Fibroblast of lung (primary cell): ENCODE data around the gene NFAT5. TPM values are rescaled to one million over a fixed set of nuclear protein-coding genes. Genes with fewer than 3 reads are reported as not detected.
A peak's percentile ranks its signal among the peaks of the same experiment; 100 is the strongest.

Experiments
- DNase-seq, 2 donors: peaks; one replicate each; pipeline versions ENCODE4 v3.0.0 to v3.0.0-alpha.2; 2010; ENCODE audit warnings: low read depth in 2 of 2
- H2AFZ ChIP-seq: 2 replicates; pipeline ENCODE4 v1.5.1; 2012; ENCODE audit warnings: low read length, control low read depth, inconsistent platforms
- H3K27ac ChIP-seq: 2 replicates; pipeline ENCODE4 v1.5.1; 2011; ENCODE audit warnings: low read length, control low read depth; ENCODE audit not compliant: insufficient read depth
- H3K27me3 ChIP-seq: 2 replicates; pipeline ENCODE4 v1.5.1; 2011; ENCODE audit warnings: mild to moderate bottlenecking, low read length; ENCODE audit not compliant: control insufficient read depth, insufficient read depth
- H3K36me3 ChIP-seq: 2 replicates; pipeline ENCODE4 v1.5.1; 2011; ENCODE audit warnings: low read length; ENCODE audit not compliant: control insufficient read depth, insufficient read depth
- H3K4me1 ChIP-seq: 2 replicates; pipeline ENCODE4 v1.5.1; 2011; ENCODE audit warnings: low read length; ENCODE audit not compliant: control insufficient read depth, insufficient read depth; ENCODE audit errors: extremely low read depth
- H3K4me2 ChIP-seq: 2 replicates; pipeline ENCODE4 v1.5.1; 2011; ENCODE audit warnings: low read length, control low read depth; ENCODE audit not compliant: insufficient read depth; ENCODE audit errors: extremely low read depth
- H3K4me3 ChIP-seq, 4 experiments: fragments of 200-600 bp in 1 of 4; sonication (generic) in 1 of 4; replicated peaks in 1 of 4; 2 replicates each; pipeline ENCODE4 v1.5.1; 2011 to 2016; ENCODE audit warnings: low read length in 4 of 4, low read depth in 3 of 4, mild to moderate bottlenecking in 3 of 4, control low read depth in 2 of 4, inconsistent platforms in 1 of 4, mixed read lengths in 1 of 4; ENCODE audit not compliant: insufficient read depth in 1 of 4; ENCODE audit errors: control extremely low read depth in 1 of 4
- H3K79me2 ChIP-seq: 2 replicates; pipeline ENCODE4 v1.5.1; 2012; ENCODE audit warnings: mild to moderate bottlenecking, low read length, inconsistent platforms; ENCODE audit not compliant: control insufficient read depth, insufficient read depth
- H3K9ac ChIP-seq: 2 replicates; pipeline ENCODE4 v1.5.1; 2011; ENCODE audit warnings: mild to moderate bottlenecking, low read length, control low read depth; ENCODE audit not compliant: insufficient read depth
- H3K9me3 ChIP-seq: 2 replicates; pipeline ENCODE4 v1.5.1; 2012; ENCODE audit warnings: low read depth, low read length; ENCODE audit not compliant: control insufficient read depth, insufficient read depth
- H4K20me1 ChIP-seq: 2 replicates; pipeline ENCODE4 v1.5.1; 2011; ENCODE audit warnings: low read length; ENCODE audit not compliant: control insufficient read depth, insufficient read depth; ENCODE audit errors: extremely low read depth
- CTCF ChIP-seq, 2 donors: IDR thresholded peaks in 1 of 2; conservative IDR thresholded peaks in 1 of 2; 1 replicate in 1 of 2; 2 replicates in 1 of 2; pipeline ENCODE4 v1.5.1; 2011 to 2012; ENCODE audit warnings: low read length in 2 of 2, control low read depth in 1 of 2, inconsistent platforms in 1 of 2, low read depth in 1 of 2, mild to moderate bottlenecking in 1 of 2
- EZH2 ChIP-seq: IDR thresholded peaks from 2 replicates; pipeline ENCODE4 v1.5.1; 2012; ENCODE audit warnings: low read length, control low read depth, mild to moderate bottlenecking; ENCODE audit errors: missing control alignments
- polyA plus RNA-seq, 2 donors: library from polyadenylated mRNA; depleted of rRNA in 1 of 2; stranded (reverse) in 1 of 2; unstranded in 1 of 2; fragments of >200 nt; gene quantifications; 2 replicates each; pipeline ENCODE4 v1.2.1, GENCODE V29; 2011 to 2012; ENCODE audit warnings: missing spikeins in 1 of 2
- total RNA-seq: library from RNA; depleted of rRNA; stranded (reverse); fragments of >200 nt; gene quantifications from 2 replicates; pipeline ENCODE4 v1.2.1, GENCODE V29; 2014

Gene NFAT5
- total and polyA plus RNA-seq, 2 donors (not counting 1 experiment from before 2014, with no cell fraction given) = 33.4 to 39.4 TPM

GRCh38 chr16:69589434-69590269 lies 23.9 kb downstream of the NFAT5 start:
- Histone ChIP-seq H3K9me3 (no peaks in the 10 kb centered on the region), H3K9ac (no peak overlapping the region), H3K79me2 (peaks cover 75% of the 10 kb centered on the region), H3K36me3 (no peaks in the 10 kb centered on the region), H4K20me1 (no peaks in the 10 kb centered on the region), H3K4me1 (no peaks in the 10 kb centered on the region), H3K27me3 (no peaks in the 10 kb centered on the region), H3K4me3 (no peak overlapping the region), H3K4me2 (no peak overlapping the region), H3K27ac (no peak overlapping the region), H2AFZ (no peak overlapping the region)
- TF ChIP-seq EZH2 (no peak), CTCF (conservative IDR thresholded peaks at IDR 0.05 in 1 of 2, IDR thresholded peaks at IDR 0.05 in 1 of 2; ENCODE audit: low read depth in 1 of 2, low read length in 2 of 2) (no peak)
- DNase-seq = peak in 1 of 2 donors; percentile 13

- TF ChIP-seq EZH2 = no peak
- Histone ChIP-seq H3K9ac (no peak overlapping the region), H4K20me1 (no peaks in the 10 kb centered on the region)
Observed at GRCh38 chr16:69590590-69590989, 24.8 kb downstream of the NFAT5 start.

GRCh38 chr16:69593751-69594255 lies 28.0 kb downstream of the NFAT5 start:
- TF ChIP-seq EZH2 (no peak), CTCF (conservative IDR thresholded peaks at IDR 0.05 in 1 of 2, IDR thresholded peaks at IDR 0.05 in 1 of 2; ENCODE audit: low read depth in 1 of 2, low read length in 2 of 2) (no peak)
- H4K20me1 ChIP-seq = no peaks in the 10 kb centered on the region

More at GRCh38 chr16:69590590-69590989, 24.8 kb downstream of the NFAT5 start:
- Histone ChIP-seq H2AFZ (no peak overlapping the region), H3K4me2 (no peak overlapping the region), H3K36me3 (no peaks in the 10 kb centered on the region), H3K9me3 (no peaks in the 10 kb centered on the region), H3K79me2 (peaks cover 78% of the 10 kb centered on the region), H3K27me3 (no peaks in the 10 kb centered on the region), H3K27ac (no peak overlapping the region), H3K4me3 (no peak overlapping the region), H3K4me1 (peaks cover 2% of the 10 kb centered on the region)
- DNase-seq = no peak

More at GRCh38 chr16:69593751-69594255, 28.0 kb downstream of the NFAT5 start:
- H3K79me2 ChIP-seq = peaks cover 80% of the 10 kb centered on the region
- H2AFZ ChIP-seq = no peak overlapping the region
- no peaks in the 10 kb centered on the region for H3K36me3 ChIP-seq
- no peak overlapping the region for H3K4me2 ChIP-seq
- DNase-seq = no peak
- no peak overlapping the region for H3K4me3 ChIP-seq
- peaks cover 2% of the 10 kb centered on the region for H3K4me1 ChIP-seq
- no peaks in the 10 kb centered on the region for H3K27me3 ChIP-seq
- H3K27ac ChIP-seq = no peak overlapping the region
- H3K9me3 ChIP-seq = no peaks in the 10 kb centered on the region
- no peak overlapping the region for H3K9ac ChIP-seq
